Spleen (tissue), 7 donors: Measurements from ENCODE around the gene HS2ST1.

Experiments
- POLR2AphosphoS5 ChIP-seq, 3 donors: sonication (generic); formaldehyde crosslinking; IDR thresholded peaks; one replicate each; pipeline ENCODE4 v1.5.1; 2017; ENCODE audit warnings: antibody characterized with exemption in 3 of 3
- TF ChIP-seq, protein P1 (sequence below), 11 experiments: fragments of 200-600 bp in 7 of 11; fragments of 450-650 bp in 4 of 11; sonication (generic) in 4 of 11; IDR thresholded peaks in 8 of 11; conservative IDR thresholded peaks in 3 of 11; 1 replicate in 7 of 11; 2 replicates in 4 of 11; pipeline versions ENCODE4 v1.4.0 to v1.8.0; 2016 to 2021; ENCODE audit warnings: antibody characterized with exemption in 11 of 11, inconsistent platforms in 4 of 11, mild to moderate bottlenecking in 1 of 11
- donor health status: DM: no; HTN: no; CAD: no; lungs with moderate emphysema.
- donor health status: DM: no; HTN: no; CAD: no.
- donor health status: DM: no; HTN: no; CAD: no.

DNA sequence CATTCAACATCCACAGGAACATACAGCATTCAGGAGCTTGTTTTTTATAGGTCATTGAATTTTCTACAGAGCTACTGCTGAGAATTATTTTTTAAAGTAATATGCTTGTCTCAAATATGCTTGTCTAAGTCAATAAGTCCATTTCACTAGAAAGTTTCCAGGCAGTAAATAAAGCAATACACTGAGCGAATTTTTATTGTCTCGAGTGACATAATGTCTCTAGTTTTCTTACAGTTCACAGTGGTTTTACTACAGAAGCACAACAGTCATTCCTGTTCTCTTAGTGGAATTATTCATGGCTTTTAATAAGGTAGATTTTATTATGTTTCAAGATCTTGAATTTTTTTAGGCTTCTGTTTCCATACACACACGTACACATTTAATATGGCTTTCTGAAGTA is 83.8 kb downstream of the HS2ST1 start:
- TF ChIP-seq, protein P1, sequence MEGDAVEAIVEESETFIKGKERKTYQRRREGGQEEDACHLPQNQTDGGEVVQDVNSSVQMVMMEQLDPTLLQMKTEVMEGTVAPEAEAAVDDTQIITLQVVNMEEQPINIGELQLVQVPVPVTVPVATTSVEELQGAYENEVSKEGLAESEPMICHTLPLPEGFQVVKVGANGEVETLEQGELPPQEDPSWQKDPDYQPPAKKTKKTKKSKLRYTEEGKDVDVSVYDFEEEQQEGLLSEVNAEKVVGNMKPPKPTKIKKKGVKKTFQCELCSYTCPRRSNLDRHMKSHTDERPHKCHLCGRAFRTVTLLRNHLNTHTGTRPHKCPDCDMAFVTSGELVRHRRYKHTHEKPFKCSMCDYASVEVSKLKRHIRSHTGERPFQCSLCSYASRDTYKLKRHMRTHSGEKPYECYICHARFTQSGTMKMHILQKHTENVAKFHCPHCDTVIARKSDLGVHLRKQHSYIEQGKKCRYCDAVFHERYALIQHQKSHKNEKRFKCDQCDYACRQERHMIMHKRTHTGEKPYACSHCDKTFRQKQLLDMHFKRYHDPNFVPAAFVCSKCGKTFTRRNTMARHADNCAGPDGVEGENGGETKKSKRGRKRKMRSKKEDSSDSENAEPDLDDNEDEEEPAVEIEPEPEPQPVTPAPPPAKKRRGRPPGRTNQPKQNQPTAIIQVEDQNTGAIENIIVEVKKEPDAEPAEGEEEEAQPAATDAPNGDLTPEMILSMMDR (IDR thresholded peaks at IDR 0.05 in 8 of 11, conservative IDR thresholded peaks at IDR 0.05 in 3 of 11), result no peak
- TF ChIP-seq POLR2AphosphoS5 (IDR thresholded peaks at IDR 0.05), result no peak
